Ramos (cell line): ENCODE measurements around the gene MAP2.

Experiments
- in situ Hi-C: fragments of 300-500 bp; cut with MboI; formaldehyde crosslinking; loops from one replicate; pipeline ENCODE4 v1.14.3; 2022; ENCODE audit warnings: low sequenced_read_pairs; ENCODE audit not compliant: unreplicated experiment

MAP2 gene

DNA sequence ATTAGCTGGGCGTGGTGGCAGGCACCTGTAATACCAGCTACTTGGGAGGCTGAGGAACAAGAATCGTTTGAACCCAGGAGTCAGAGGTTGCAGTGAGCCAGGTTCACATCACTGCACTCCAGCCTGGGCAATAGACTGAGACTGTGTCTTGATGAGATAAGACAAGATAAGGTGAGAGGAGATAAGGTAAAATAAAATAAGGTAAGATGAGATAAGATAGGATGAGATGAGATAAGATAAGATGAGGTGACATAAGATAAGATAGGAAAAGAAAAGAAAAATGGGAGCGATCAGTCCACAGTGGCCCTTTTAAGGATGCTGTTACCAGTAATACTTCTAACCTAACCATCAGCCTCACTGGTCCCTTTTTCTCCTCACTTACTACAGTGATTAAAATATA, 213.4 kb downstream of the MAP2 start:
- in situ Hi-C loops: no loop called here

DNA sequence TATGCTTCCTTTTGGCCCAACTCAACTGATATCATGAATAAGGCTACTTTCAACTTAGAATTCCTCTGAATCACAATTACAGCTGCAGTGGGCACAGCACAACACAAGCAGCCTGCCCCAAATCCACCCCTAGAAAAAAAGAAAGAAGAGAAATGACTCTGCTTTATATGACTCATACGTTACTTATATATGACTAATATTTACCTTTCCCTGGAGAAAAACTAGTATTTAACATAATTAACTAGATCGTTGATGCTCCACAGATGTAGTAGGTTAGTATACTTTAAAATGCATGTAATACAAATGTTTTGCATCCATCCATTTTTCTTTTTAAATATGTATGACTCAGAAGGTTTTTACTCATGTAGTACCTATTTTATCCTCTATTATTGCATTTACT, 214.5 kb downstream of the MAP2 start:
- in situ Hi-C loops: no loop called here

DNA sequence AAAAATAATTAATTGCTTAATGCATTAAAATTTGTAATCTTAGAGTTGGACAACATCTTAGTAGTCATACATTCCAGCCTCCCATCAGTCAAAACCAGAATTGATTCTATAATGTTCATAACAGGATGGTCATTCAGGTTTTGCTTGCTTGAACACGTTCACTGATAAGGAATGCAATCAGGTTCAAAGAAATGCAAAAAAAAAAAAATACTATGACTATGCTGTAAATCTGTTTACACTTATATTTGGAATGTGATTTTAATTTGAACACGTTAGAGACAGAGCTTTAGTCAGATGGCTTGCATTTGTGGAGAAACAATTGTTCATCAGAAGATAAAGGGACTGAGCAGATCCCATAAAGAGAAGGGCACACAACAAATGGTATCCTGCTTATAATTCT, 216.5 kb downstream of the MAP2 start:
- in situ Hi-C loops: no loop called here

DNA sequence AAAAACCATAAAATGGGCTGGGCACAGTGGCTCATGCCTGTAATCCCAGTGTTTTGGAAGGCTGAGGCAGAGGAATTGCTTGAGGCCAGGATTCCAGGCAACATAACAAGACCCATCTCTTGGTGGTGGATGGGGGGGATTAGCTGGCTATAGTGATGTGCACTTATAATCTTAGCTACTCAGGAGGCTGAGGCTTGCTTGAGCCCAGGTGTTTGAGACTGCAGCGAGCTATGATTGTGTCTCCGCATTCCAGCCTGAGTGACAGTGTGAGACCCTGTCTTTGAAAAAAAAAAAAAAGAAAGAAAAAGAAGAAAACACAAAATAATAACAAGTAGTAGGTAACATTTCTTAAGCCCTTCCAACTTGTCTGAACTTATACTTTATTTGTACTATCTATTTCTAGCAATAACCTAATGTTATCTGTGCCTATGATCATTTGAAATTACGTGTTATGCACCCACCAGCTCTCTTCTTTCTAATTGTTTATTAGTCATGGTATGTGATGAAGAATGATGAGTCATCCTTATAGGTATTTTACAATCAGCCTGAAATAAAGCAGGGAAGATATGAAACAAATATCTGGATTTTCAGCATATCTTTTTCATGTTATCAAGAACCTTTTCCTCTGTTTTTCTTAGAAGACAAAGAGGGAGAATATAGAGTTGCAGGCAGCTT, 218.4 kb downstream of the MAP2 start:
- in situ Hi-C loops: no loop called here

DNA sequence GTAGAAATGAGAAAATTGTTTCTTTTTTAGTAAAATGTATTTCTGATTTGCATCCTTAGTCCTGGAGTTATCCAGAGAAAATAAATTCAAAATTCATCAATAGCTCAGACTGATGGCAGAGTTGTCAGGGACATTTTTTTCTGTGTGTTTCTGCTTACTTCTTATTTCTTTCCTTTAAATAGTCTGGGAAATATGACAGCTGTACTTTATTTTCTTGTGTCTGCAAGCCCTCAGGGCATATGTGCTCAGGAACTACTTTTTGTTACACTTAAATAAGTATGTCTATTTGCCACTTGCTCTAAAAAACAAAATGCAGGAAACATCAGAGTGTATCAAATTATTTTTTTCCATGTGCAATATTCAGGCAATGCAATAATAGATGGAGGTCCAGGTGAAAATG, 221.0 kb downstream of the MAP2 start:
- in situ Hi-C loops: no loop called here

DNA sequence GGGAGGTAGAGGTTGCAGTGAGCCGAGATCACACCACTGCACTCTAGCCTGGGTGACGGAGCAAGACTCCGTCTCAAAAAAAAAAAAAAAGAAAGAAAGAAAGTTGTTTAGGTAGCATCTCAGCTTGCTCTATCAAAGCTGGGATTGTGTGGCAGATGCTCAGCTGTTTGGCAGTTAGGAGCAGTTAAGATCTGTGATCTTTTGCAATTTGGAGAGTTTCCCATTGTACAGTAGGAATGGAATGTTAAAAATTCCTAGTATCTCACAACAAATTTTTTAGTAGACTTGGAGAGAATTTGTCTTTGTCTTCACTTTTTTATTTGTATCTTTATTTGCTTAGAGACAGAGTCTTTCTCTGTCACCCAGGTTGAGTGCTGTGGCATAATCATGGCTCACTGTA, 224.9 kb downstream of the MAP2 start:
- in situ Hi-C loops: no loop called here

DNA sequence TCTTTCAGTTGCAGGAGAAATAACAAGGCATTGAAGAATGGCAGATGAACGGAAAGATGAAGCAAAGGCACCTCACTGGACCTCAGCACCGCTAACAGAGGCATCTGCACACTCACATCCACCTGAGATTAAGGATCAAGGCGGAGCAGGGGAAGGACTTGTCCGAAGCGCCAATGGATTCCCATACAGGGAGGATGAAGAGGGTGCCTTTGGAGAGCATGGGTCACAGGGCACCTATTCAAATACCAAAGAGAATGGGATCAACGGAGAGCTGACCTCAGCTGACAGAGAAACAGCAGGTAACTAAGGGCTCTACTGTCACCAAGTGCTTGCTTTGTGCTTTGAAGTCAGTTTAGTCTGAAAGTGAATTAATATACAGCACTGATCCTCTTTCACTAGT, 229.3 kb downstream of the MAP2 start:
- in situ Hi-C loops: no loop called here

DNA sequence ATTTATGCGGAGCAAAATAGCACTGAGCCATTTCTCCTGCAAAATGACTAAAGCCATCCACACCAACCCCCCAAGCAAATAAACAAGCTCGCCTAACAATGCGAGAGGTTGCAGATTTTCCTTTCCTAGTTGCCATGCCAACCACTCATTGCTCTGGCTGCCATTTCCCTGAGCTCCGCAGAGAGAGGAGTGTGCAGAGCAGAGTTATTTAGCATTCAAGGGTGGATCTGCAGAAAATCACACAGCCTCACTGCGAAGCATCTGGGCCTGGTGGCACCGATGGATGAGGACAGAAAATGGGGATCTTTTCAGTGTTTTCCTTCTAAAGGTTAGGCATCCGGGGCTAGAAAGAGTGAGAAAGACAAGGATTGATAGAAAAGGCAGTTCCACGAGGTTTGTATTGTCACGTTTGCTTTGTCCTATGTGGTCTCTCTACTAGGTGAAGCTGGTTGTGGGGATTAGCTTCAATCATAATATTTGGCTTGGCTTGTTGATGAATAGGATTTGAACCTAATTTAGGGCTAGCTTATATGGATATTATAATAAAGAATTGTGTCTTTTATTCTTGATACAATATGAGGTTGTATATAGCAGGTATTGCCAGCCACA, 237.5 kb downstream of the MAP2 start:
- in situ Hi-C loops: no loop called here

DNA sequence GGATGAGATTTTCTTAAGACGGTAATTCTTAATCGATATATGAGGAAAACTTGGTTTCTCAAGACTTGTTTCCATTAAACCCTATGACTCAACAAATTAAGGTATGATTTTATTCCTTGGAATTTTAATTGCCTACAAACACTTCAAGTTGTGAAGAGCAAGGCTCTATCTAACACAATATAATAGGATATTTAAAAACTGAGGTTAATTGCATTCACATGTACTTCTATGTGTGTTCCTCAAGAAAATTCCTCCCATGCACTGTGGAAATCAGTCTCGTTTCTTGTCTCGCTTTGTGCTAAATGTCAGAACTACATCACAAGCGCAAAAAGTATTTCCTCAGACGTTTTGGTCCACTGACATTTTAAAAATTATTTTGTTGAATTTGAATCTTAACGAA, 238.2 kb downstream of the MAP2 start:
- in situ Hi-C loops: no loop called here

DNA sequence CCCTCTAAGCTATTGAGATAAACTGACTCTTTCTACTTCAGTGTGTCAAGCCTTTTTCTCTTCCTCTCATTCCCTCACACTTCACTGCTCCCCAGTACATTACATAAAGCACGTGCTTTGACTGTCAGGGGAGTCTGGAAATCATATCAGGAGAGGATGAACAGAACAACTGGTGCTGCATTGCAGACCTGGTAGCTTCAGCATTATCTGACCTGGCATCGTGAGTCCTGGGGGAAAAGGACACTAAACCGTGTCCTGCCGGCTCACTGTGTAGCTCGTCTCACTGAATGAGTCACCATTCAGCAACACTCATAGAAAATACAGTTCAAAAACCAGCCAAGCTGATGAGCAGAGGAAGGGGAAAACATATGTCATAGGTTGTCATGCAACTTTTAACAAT, 239.3 kb downstream of the MAP2 start:
- in situ Hi-C loops: no loop called here

DNA sequence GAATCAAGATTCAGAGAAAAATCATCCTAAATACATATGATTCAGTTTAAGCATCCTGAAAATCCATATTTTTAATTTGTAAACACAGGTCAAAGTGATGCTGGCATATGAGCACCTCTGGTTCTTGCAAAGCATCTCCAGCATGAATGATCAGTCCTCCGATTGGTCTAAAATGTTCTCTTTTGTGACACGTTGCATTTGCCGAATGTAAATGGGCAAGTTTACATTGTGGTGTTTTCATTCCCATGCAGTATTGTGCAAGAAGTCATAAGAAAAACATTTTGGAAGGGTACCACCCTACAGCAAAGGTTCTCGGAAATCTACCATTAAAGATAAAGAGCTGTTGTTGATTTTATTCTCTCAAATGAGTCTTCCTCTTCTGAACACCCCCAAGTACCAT, 239.8 kb downstream of the MAP2 start:
- in situ Hi-C loops: no loop called here

DNA sequence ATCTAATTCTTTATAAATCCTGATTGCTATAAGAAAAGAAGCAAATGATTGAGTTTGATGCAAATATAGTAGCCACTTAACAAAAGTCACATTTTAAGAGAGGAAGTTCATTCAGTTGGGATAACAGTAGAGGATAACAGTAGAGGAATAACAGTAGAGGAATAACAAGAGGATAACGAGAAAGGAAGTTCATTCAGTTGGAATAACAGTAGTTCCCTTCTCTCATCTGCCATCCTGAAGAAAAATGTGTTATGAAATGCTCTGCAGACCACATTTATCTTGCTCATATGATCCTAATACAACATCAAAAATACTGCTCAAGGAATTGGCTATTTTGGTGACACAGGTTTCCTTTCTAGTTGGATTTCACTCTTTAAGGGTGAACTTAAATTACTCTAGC, 242.4 kb downstream of the MAP2 start:
- in situ Hi-C loops: no loop called here

DNA sequence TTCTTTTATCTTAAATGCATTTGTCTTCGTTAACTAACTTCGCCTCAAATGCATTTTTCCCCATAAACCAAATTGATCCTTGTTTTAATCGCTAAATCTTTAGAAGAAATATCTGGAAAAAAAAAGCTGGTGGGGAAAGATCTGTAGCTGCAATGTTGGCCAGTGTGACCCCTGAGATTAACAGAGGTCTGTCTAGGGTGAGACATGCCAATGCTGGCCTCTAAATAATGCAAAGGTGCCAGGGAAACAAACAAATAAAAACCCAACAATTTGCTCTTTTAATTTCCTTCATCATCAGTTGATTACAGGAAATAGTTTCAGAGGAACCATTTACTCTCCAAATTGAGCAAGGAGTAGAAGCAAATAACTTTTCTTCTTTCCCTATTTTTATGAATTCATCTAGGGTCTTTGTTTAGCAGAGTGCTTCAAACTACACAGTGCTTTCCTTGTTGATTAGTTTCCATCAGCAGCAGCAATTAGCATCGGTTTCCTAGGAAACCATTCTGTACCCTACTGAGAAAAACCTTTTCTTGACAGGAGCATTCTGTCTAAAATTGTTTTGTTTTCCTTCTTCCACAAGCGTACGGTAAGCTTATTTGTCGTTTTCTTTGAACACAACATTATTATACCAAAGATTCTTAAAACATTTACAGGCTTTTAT, 247.3 kb downstream of the MAP2 start:
- in situ Hi-C loops: no loop called here

DNA sequence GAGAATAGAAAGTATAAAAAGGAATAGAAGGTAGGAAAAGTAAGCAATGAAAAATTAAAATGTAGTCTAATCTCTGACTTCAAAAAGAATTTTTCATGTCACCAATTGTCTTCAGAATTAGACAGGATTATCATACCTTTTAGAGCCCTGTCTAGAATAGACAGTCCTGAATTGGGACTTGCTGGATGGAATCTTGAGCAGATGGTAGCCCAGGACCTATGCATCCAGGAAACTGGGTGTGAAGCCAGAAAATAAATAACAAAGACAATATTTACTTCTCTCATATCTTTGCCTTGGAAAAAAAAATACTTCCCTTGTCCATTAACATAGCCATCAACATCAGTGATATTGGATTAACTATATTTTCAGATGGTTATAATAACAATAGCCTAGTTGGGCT, 250.0 kb downstream of the MAP2 start:
- in situ Hi-C loops: no loop called here

DNA sequence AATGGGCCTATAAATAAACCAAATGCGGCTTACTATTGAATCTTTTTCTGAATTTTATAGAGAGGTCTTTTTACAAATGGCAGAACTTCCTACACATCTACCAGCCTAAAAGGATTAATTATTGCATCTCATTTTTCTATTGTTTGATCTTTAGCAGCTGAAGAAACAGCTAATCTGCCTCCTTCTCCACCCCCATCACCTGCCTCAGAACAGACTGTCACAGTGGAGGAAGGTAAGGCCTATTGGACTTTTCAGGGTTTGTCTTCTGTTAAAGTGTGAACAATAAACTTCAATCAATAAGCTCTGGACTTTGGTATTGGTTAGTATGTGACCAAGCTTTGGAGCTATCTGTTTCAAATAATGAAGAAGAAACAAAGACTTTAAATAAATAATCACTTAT, 256.7 kb downstream of the MAP2 start:
- in situ Hi-C loops: no loop called here

DNA sequence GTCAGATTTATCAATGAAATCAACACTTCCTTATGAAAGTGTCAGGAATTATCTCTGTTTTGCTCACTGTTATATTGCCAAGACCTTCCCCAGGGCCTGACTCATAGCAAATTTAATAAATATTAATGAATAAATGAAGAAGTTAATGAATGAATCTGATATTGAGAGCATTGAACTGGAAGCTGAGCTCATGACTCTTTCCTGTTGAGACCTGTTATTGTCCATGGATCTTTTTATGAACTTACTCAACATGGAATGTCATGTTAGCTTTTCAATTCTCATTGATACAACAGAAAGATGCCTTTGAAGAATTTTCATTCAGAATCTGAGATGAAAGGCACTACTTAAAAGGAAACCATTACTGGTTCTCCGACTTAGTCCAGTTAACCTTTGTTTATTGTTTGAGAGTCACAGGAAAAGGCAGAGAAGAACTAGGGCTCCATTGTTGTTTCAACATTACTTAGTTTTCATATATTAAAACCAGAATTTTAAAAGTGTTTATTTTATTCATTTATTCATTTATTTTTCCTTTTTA, 257.4 kb downstream of the MAP2 start:
- in situ Hi-C loops: no loop called here

DNA sequence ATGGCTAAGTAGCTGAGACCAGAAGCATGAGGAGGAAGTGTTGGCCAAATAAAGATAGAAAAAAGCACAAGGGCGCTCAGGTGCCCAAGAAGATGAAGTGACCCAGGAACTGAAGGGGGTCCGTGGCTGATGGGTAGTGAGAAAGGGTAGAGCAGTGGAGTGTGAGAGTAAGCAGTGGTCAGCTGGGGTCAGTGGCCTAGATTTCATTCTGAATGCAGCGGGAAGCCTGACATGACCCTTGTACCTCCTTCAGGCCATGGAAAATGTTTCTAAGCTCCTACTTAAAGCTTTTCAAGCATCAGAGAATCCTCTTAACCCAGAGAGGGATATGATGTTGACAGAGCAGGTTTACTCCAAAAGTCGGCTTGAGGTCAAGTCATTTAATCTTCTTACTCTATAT, 258.8 kb downstream of the MAP2 start:
- in situ Hi-C loops: no loop called here

DNA sequence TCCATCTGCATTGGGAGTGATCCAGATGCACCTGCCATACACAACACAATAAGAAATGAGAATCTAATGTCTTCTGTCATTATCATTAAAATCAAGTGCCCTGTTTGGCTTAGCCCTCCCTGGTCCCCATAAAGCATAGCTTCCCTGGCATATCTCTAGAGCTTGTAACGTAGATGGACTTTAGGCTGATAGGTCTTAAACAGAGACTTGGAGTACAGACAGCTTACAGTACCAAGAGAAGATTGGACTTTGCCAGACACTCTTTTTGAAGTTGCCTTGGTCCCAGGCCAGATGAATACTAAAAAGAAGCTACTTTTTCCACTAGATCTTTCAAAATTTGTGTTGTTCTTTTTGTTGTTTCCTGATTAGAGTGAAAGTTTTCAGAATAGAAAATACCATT, 261.5 kb downstream of the MAP2 start:
- in situ Hi-C loops: no loop called here

DNA sequence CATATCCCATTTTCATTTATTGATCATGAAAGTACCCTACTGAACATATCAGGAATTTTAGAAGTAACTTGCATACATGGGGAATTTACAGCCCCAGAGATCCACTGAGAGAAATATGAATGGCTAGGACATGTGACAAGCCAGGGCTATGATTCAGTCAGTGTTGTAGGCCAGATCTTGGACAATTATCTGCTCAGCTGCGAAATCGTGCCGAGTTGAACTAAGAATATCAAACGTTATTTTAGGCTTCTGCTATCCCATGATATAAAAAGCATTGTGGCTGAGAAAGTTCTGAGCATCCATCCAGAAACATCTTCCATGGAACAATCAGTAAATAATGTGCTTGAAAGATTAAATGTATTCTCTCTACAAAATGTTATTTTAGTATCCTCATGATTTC, 262.1 kb downstream of the MAP2 start:
- in situ Hi-C loops: no loop called here

DNA sequence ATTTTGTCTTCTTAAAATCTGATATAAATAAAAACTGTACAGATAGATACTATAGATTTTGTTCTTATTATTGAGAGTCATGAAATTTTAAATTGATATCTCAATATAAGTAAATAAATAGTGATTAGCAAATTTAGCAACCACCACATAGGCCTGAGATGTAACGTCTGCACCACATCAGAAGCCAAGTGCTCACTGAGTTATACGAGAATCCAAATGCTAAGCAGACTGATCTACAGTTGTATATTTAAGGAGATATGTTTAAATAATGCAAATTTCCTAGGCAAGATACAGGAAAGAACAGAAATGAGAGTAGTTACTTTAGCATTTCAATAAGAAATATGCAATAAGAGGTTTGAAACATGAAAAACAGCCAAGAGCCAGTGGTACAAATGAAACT, 262.6 kb downstream of the MAP2 start:
- in situ Hi-C loops: no loop called here

DNA sequence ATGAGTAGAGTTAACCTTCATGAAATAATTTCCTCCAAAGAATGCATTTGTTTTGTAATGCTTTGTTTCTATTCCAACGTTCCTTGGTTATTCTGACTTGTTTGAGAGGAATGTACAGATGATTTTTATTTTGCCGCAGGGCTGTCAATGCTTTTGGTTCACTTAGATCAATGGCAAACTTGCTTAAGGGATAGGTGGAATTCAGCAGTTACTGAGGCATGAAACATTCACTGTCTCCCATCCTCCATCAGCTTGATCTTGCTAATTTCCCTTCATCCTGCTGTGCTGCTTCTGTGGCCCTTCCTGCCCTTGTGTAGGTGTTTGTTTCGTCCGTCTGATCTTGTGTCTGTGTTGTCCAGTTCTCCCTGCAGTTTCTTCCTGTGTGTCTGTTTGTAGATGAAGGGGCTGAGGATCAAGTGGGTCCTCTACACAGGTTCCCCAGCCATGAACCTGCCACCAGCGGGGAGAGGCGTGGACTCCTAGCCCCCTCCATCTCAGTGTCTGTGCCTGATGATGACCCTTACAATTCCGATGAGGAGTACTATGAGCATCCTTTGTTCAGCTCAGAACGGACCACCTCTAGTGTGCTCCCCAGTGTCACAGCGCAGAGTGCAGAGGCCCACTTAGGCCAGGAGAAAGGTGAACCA, 263.6 kb downstream of the MAP2 start:
- in situ Hi-C loops: no loop called here
